ENCODE results near the gene TTLL1.
"Not testable (repeated sequence)": the region's sequence is repeated elsewhere in the genome, so short reads cannot be mapped to it uniquely, and the experiment has no call there.

The TTLL1 gene

DNA sequence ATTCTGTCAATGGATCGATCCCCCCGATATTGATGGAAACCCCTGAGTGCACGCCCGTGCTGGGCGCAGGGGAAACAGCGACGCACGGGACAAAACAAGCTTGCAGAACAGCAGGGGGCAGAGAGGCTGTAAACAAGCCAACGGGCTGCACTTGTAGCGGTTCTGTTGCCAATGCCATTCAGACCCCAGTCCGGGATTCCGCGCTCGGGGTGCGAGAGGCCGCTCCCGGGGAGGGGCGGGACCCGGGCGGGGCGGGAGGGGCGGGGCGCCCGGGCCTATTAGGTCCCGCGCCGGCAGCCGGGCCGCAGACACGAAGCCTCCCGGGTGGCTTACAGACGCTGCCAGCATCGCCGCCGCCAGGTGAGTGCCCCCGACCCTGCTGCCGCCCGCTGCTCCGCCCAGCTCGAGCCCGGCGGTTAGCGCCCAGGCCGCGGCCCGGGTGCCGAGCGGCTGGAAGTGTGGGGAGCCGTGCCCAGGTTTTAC is 21.3 kb upstream of the TTLL1 start, which contains the start of gene BIK:
TSS of gene BIK (plus strand) at position 307 of the 483 bp plus-strand sequence. CDS start 13,273 bp downstream, outside the sequence.
- peak; percentile 12 to 29 for DNase-seq (ENCODE audit: low read depth in 1 of 2, low spot score in 1 of 2)

DNA sequence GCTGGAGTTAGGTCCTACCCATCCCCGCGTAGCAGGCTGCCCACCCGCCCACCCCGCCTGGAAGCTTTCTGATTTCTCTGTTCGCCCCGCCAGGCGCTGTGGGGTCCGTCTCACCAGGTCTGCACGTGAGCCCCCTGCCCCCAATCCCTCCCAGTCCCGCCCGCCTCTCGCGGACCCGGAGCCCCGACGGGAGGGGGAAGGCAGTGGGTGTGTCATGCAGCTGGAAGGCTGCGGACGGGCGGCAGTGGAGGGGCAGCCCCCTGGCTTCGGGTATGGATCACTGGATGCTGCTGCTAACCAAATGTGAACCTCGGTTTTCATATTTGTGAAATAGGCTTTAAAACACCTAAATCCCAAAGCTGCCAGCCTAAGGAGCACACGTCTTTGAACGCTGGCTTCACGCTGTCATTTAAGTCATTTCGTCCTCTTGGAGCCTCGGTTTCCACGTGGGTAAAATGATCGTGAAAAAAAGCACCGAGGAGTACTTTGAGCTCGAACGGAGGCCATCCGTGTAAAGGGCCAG is 20.8 kb upstream of the TTLL1 start:
- no peak for DNase-seq (ENCODE audit: low read depth in 1 of 2, low spot score in 1 of 2)

DNA sequence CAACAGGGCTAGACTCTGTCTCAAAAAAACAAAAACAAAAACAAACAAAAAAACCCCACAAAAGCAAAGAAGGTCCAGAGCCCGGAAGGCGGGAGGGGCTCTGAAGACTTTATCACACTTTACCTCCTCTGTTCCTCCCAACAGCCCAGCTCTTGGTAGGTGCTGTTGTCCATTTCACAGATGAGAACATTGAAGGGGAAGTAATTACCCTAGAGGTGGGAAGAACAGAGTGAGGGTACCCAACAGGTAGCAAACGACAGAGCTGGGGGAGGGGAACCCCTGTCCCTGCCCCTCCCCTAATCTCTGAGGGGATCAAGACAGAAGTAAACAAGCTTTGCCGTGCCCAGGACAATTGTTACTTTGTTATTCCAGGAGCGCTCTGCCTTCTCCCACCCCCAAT is 20.3 kb upstream of the TTLL1 start:
- no peak for DNase-seq (ENCODE audit: low read depth in 1 of 2, low spot score in 1 of 2)

DNA sequence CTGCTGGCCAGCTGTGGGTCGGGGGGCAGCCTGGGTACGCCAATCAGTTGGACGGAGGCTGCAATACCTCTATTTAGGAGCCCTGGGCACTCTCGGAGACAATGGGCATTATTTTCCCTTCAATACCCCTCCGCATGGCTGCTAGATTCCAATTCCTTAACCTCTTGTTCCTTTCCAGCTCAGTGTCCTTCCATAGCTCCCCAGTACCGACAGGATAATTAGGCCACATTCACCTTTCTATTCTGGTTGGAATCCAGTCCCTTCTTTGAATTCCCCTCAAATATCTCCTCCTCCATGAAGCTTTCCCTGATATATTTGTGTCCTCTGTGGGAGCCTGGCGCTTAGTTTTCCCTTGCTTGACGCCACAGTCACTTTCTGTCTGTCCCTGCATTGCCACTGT is 17.1 kb upstream of the TTLL1 start:
- no peak for DNase-seq (ENCODE audit: low read depth in 1 of 2, low spot score in 1 of 2)

DNA sequence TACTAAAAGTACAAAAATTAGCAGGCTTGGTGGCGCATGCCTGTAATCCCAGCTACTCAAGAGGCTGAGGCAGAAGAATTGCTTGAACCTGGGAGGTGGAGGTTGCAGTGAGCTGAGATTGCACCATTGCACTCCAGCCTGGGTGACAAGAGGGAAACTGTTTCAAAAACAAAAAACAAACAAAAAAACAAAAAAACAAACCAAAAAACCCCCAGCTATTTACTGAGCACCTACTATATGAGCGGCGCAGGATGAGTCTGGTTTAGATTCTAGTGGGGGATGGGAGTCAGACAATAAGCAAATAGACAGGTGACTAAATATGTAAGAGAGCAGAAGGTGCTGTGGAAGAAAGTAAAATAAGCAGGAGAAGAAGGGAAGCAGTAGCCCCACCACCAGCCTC is 15.8 kb upstream of the TTLL1 start:
- DNase-seq (ENCODE audit: low read depth in 1 of 2, low spot score in 1 of 2): not testable (repeated sequence)

DNA sequence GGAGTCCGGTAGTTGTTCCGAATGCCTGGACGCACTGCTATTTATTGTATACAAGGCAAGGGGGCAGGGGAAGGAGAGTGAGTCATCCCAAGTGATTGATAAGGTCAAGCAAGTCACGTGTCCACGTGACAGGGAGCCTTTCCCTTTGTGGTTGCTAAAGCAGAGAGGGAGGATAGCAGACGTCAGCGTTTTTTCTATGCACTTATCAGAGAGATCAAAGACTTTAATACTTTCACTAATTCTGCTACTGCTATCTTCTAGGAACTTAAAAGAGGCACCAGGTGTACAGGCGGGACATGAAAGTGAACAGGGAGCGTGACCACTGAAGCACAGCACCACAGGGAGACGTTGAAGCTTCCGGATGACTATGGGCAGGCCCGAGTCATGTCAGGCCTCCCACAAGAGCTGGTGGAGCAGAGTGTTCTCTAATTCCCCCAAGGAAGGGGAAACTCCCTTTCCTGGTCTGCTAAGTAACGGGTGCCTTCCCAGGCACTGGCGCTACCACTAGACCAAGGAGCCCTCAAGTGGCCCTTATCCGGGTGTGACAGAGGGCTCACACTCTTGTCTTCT is 14.9 kb upstream of the TTLL1 start:
- not testable (repeated sequence) for DNase-seq (ENCODE audit: low read depth in 1 of 2, low spot score in 1 of 2)

DNA sequence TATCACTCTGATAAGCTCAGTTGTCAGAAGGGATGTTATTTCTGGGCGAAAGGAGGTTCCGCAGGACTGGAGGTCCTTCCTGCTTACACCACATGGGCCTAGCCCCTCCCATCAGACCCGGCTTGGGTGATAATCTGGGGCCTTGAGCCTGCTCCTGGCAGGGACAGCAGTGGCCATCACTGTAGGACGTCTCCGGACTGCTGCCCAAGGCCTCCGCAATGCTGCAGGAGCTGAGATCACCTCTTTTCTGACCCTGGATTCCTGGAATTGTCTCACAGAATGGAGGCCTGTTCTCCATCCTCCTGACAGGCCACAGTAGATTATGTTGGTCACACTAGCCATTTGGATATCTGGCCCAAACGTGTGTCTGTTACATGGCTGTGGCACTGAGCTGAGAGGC is 12.1 kb upstream of the TTLL1 start:
- no peak for DNase-seq (ENCODE audit: low read depth in 1 of 2, low spot score in 1 of 2)

DNA sequence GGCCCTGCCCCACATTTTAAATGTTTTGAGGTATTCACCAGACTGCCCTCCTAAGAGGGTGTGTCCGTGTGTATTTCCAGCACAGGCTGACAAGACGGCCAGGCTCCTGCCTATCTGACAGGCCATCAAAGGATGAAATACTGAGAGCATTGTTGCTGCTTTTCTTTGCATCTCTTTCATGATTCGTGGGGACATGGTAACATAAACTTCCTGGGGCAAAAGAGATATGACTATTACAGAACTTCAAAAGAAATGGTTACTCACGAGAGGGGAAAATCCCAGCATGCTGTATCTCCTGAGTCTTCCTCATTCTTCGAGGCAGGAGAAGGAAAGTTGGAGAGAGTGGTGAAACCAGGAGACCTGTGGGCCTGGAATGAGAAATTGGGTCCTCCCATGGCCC is 11.0 kb upstream of the TTLL1 start:
- no peak for DNase-seq (ENCODE audit: low read depth in 1 of 2, low spot score in 1 of 2)

DNA sequence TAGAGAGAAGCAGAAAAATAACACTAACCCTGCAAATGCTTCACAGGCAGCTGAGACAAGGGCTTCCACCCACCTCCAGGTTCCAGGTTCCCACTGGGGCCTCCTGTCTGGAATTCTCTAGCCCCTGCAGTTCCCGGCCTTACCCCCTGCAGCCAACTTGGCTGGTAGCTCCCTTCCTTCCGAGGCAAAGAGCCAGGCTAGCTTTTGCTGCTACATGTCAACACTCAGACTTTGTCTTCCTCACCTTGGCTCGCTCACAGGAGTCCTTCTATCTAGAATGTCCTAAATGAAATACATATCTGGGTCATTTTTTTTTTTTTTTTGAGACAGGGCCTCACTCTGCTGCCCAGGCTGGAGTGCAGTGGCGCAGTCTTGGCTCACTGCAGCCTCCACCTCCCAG is 9.9 kb upstream of the TTLL1 start:
- DNase-seq (ENCODE audit: low read depth in 1 of 2, low spot score in 1 of 2): no peak

DNA sequence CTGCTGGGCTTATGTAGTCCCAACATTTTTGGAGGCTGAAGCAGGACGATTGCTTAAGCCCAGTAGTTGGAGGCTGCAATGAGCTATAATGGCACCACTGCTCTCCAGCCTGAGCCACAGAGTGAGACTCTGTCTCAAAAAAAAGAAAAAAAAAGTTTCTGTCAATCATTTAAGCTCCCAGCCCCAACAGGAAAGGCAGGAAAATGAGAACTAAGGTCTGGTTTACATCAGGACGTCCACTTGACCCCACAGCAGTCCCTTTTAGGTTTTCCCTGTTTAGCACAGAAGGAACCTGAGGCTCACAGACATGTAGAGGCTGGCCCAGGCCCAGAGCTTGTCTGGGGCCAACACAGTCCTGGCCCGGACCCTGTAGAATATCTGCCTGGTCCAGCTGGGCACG is 9.2 kb upstream of the TTLL1 start:
- DNase-seq (ENCODE audit: low read depth in 1 of 2, low spot score in 1 of 2): no peak

DNA sequence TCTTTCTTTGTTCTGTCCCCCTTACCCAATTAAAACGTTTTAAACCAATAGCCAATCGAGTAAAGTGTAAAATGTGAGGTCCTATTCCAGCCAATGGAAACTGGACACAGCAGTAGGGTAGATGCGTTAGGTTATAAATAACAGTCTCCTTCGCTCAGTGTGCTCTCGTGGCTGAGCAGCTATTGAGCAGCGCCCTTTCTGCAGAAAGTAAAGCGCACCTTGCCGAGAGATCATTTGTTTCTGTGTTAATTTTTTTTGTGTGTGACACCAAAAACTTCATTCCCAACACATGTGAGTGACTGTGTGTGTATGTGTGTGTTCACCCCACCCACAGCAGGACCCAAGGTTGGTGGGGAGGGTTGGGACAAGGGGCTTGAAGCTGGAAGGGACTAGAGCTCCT is 7.2 kb upstream of the TTLL1 start:
- DNase-seq (ENCODE audit: low read depth in 1 of 2, low spot score in 1 of 2): no peak

DNA sequence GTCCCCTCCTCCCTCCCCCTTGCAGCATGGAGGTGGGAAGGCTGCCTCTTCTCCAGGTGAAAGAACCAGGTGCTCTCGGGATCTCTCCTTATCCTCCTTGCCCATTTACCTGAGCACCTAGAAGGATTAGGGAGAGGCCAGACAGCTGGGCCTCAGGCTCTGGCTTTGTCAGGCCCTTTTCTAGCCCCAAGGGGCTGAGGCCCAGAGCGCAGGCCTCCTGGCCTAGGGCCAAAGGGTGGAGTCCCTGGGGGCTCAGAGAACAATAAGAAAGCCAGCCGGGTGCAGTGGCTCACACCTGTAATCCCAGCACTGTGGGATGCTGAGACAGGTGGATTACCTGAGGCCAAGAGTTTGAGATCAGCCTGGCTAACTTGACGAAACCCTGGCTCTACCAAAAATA is 5.4 kb upstream of the TTLL1 start:
- no peak for DNase-seq (ENCODE audit: low read depth in 1 of 2, low spot score in 1 of 2)

DNA sequence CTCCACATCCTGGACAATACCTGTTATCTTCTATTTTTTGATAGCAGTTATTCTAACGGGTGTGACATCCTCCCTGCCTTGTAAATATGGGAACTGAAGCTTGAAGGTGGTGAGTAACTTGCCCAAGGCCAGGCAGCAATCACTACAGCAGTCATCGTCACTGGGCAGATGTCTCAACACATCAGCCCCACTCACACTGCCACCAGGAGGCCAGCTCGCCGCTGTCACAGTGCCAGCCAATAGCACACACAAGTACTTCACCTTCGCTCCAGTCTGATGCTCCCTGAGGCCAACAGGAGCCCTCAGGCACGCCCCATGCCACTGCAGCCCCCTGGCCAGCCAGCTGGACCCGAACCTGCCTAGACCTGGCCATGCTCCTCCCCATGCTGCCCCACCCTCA is 4.9 kb upstream of the TTLL1 start:
- no peak for DNase-seq (ENCODE audit: low read depth in 1 of 2, low spot score in 1 of 2)

DNA sequence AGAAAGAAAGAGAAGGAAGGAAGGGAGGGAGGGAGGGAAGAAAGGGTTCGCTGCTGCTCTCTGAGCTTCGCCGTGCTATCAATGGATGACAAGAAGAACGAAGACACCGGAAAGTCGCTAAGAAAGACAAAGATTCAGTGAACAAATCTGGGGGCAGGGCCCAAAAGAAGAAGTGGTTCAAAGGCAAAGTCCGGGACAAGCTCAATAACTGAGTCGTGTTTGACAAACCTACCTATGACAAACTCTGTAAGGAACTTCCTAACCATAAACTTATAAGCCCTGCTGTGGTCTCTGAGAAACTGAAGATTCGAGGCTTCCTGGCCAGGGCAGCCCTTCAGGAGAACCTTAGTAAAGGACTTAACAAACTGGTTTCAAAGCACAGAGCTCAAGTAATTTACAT is 2.9 kb upstream of the TTLL1 start:
- no peak for DNase-seq (ENCODE audit: low read depth in 1 of 2, low spot score in 1 of 2)

DNA sequence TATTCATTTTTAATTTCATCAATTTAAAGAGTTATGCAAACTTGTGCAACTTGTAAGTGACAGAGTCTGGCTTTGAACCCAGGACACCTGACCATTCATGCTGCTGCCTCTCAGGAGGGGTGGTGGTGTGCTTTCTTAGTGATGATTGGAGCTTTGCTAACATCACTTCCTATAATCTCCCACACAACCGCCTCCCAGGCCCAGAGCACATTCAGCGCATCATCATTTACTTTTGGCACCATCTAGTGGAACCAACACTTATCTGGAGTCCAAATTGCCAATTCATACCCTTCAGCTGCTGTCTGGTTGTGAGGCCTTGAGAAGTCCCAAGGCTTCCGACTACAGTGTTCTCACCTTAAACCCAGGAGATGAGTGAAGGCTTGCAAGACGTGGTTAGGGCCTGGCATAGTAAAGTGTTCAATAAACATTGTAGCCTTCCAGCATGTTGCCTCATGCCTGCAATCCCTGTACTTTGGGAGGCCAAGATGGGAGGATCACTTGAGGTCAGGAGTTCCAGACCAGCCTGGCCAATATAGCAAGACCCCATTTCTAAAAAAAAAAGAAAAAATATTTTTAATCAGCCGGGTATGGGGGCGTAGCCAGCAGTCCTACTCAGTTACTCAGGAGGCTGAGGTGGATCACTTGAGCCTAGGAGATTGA is 1.1 kb upstream of the TTLL1 start:
- DNase-seq (ENCODE audit: low read depth in 1 of 2, low spot score in 1 of 2): peak in 1 of 2 donors; percentile 11

DNA sequence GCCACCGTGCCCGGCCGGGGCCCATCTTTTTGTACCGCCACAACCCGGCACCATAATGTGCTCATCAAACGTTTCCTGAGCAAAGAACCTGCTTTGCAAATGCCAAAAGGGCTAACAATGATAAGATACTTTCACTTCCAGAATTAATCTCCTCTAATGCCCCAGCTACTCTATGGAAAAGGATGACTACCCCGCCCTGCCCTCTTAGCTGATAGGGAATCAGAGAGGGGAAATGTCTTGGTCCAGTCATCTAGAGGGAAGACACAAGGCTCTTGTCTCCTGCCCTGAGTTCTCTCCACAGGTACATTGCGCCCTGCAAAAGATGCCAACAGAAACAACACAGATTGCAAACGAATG is 586 bp downstream of the TTLL1 start:
- DNase-seq (ENCODE audit: low read depth in 1 of 2, low spot score in 1 of 2): no peak

DNA sequence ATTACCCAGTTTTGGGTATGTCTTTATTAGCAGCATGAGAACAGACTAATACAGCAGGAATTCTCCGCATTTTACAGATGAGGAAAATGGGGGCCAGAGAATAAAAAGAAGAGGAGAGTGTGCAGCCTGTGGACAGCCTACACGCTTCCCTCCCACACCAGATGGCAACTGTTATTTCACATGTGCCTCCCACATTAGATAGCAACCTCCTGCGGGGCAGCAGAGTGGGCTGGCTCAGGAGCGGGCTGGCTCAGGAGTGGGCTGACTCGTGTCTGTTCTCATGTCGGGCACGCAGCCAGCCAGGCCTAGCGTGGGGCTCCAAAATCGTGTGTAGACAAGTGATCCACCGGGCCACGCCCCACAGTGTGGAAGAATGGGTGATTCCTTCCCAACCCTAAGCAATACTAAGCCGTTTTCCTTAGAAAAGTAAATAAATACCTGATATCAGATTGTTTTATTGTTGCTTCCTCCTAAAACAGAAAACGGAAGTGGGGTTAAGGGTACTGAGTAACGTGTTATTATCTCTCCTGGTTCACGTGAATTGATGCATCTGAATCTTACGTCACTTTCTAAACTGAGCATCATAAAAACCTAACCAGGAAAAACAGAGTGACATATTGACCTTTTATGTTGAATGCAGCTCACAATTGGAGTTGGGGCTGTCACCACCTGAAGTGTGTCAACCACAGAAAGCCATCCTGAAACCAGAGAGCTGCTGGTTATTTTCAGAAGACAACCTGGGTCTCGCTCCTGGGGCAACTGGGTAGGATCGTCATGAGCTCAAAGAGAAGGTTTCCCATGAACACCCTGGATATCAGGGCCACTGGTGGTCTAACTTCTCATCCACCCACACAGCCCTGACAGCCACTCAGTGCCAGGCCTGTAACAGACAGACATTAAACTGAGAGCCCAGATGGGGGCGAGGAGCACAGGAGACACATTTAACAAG is 3.3 kb downstream of the TTLL1 start:
- no peak for DNase-seq (ENCODE audit: low read depth in 1 of 2, low spot score in 1 of 2)

DNA sequence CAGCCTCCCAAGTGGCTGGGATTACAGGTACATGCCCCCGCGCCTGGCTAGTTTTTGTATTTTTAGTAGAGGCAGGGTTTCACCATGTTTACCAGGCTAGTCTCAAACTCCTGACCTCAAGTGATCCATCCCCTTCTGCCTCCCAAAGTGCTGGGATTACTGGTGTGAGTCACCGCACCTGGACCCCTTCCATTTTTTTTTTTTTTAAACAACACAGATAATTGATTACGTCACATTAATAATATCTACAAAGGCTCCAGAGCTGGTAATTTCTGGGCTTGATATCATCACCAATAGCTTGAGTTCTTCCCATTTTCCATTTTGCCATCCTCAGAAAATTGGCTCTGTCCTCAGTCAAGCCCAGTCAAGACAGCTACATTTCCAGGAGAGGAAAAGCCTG is 7.2 kb downstream of the TTLL1 start:
- DNase-seq (ENCODE audit: low read depth in 1 of 2, low spot score in 1 of 2): no peak

DNA sequence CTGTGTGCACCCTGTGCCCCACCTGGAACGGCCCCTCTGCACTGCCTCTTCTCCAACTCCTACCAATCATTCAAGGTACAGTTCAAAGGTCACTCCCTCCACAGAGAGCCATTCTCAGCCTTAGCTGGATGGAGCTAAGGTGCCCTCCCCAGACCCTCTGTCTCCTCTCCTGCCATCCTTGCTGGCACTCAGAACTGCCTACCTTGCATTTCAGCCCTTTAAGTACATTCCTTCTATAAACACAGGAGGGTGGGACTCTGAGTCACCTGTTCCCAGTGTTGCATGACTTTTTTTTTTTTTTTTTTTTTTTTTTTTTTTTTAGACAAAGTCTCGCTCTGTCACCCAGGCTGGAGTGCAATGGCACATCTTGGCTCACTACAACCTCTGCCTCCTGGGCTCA is 8.6 kb downstream of the TTLL1 start:
- no peak for DNase-seq (ENCODE audit: low read depth in 1 of 2, low spot score in 1 of 2)

DNA sequence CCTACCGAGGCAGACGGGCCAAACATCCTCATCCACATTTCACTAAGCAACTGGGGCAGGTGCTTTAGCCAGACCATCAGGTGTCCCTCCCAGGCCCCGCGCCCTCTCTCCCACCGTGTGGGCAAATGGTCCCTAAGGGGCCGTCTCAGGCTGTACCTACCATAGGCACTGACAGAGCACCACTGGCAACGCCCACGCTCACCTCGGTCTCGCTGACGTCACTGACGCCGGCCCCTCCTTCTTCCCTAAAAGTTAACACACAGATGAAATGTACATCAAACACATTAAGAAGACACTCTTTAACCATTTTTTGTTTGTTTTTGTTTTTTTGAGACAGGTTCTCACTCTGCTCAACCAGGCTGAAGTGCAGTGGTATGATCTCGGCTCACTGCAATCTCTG is 9.4 kb downstream of the TTLL1 start:
- no peak for DNase-seq (ENCODE audit: low read depth in 1 of 2, low spot score in 1 of 2)

DNA sequence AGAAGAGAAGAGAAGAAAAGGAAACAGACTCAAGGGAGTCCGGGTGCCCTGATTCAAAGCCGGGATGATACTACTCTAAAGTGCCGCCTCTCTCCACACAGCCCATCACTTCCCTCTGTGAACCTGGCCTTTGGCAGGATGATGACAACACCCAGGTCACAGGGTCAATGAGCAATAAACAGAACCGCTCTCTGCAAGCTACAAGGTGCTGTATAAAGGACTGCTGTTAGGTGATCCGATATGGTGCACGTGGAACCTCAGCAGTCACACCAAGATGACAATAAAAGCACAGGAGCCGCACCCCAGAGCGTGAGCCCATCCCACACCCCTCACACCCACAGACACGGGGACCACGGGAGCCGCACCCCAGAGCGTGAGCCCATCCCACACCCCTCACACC is 10.7 kb downstream of the TTLL1 start:
- DNase-seq (ENCODE audit: low read depth in 1 of 2, low spot score in 1 of 2): no peak

All from stimulated activated CD4-positive, alpha-beta T cell treated with anti-CD3 and anti-CD28 coated beads, Interleukin-15, amount 100 ng/mL, for 1 hour (primary cell).